ENCODE measurements around the gene ATP5PB. TPM values are rescaled to one million over a fixed set of nuclear protein-coding genes. Genes with fewer than 3 reads are reported as not detected.

ATP5PB gene
- total RNA-seq, 1 donor from 2014 or later = 273 TPM

DNA sequence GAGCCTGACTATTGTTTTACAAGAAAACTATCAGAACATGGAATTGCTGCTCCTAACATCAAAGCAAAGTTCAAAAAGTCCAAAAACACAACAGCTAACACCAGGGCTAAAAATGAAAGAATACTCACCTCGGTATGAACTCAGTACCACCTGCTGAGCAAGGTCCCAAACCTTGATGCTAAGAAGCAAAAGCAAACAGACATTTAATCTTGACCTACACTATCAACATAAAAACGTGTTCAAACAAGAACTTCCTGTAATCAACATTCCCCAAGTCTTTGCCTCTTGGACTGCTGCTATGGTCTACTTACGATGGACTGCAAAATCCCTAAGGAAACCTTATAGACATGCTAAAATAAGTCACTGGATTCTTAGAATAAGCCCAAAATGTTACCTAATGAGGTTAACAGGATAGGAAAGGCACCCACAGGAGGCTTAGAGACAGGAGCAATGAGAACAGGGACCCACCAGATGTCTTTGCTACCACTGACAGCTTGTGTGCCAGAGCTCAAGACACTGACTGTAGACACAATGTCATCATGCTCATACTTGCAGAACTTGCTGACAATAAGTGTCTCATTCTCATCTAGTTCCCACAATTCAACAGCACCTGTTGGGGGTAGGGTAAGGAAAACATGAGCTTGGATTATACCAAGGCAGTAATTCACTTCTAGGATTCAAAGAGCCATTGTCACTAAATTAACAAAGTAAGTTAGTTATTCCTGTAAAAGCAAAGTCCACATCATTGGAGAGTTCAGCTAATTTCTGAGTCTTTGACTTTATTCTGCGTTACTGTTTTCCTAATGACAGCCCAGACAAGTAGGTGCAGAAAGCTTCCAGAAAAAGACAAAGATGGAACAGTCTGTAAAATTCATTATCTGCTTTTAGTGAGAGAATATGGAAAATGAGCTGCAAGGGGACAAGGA lies 2.0 kb upstream of the ATP5PB start:
- peak; percentile 47 for ATAC-seq

DNA sequence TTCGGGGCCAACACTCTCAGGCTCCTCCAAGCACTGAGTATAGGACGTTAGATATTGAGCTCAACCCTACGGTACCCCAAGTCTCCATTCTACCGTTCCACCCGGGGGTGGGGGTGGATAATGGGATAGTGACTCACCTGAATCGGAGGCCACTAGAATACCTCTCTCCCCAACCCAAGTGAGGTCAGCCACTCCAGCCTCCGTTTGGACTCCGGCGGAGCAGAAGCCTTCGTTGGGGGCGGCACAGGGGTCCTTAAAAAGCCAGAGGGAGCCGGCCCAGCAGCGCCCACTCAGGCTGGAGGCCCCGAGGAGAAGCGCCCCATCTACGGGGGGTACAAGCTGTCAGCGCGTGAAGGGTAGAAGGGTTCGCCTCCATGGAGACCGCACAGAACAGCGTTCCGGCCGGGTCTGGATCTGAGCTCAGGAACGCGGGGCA lies 764 bp upstream of the ATP5PB start:
- ATAC-seq = peak; percentile 8

GRCh38 chr1:111449703-111450017 lies 396 bp downstream of the ATP5PB start:
- ATAC-seq = no peak

DNA sequence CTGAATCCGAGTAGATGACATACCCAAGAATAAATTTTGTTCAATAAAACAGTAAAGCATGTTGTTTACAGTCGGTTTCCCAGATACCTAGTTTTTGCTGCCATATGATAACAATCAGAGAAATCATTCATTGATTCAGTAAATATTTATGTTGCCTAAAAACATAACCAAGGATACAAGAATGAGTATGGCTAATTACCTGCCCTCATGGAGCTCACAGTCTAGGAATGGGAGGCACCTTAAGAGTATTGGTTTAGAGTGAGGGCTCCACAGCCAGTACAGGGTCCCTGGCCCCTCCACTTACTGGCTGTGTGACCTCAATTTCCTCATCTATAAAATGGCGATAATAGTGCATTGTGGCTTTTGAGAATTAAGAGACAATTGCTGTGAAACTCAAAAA lies 921 bp downstream of the ATP5PB start:
- ATAC-seq = no peak

- ATAC-seq = no peak
Measured at GRCh38 chr1:111452581-111452980, 3.3 kb downstream of the ATP5PB start.

GRCh38 chr1:111453706-111454105 lies 4.4 kb downstream of the ATP5PB start:
- ATAC-seq = no peak

GRCh38 chr1:111454859-111455641 lies 5.8 kb downstream of the ATP5PB start:
- no peak for ATAC-seq

- ATAC-seq = no peak
Measured at GRCh38 chr1:111455642-111456031, 6.4 kb downstream of the ATP5PB start.

DNA sequence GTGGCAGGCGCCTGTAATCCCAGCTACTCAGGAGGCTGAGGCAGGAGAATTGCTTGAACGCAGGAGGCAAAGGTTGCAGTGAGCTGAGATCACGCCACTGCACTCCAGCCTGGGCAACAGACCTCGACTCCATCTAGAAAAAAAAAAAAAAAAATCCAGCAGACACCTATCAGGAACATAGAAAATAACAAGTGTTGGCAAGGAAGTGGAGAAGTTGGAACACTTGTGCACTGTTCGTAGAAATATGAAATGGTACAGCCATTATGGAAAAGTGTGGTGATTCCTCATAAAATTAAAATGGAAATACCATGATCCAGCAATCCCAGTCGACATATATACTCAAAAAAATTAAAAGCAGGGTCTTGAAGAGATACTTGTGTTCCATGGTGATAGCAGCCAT lies 12.5 kb downstream of the ATP5PB start:
- ATAC-seq = no peak

- no peak for ATAC-seq
Measured at GRCh38 chr1:111462370-111463028, 13.2 kb downstream of the ATP5PB start.

- ATAC-seq = peak; percentile 35
Measured at GRCh38 chr1:111463029-111463683, 13.9 kb downstream of the ATP5PB start.

DNA sequence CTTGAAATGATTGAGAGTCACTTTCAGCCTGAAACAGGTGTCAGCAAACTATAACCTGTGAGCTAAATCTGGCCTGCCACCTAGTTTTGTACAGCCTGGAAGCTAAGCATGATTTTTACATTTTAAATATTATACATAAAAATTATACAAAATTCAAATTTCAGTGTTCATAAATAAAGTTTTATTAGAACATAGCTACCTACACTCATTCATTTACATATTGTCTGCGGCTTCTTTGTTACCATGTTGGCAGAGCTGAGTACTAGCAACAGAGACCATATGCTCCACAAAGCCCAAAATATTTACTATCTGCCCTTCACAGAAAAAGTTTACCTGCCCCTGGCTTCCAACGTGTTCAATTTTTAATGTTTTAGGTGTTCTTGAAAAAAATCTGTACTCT lies 16.5 kb downstream of the ATP5PB start:
- no peak for ATAC-seq

DNA sequence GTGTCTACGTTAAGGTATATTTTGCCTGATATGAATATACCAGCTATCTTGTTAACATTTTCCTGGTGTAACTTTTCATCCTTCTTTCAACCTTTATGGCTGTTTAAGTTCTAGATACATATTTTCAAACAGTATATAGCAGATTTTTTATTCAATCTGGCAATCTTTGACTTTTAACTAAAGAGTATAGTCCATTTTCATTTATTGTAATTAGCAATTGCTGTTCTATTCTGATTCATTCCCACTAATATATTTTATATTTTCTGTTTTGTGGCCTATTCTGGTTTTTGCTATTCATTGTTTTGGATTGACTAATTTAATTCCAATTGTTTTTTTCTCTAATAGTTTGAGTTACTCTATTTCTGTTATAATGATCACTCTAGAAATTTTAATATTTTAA lies 17.2 kb downstream of the ATP5PB start:
- ATAC-seq = no peak

DNA sequence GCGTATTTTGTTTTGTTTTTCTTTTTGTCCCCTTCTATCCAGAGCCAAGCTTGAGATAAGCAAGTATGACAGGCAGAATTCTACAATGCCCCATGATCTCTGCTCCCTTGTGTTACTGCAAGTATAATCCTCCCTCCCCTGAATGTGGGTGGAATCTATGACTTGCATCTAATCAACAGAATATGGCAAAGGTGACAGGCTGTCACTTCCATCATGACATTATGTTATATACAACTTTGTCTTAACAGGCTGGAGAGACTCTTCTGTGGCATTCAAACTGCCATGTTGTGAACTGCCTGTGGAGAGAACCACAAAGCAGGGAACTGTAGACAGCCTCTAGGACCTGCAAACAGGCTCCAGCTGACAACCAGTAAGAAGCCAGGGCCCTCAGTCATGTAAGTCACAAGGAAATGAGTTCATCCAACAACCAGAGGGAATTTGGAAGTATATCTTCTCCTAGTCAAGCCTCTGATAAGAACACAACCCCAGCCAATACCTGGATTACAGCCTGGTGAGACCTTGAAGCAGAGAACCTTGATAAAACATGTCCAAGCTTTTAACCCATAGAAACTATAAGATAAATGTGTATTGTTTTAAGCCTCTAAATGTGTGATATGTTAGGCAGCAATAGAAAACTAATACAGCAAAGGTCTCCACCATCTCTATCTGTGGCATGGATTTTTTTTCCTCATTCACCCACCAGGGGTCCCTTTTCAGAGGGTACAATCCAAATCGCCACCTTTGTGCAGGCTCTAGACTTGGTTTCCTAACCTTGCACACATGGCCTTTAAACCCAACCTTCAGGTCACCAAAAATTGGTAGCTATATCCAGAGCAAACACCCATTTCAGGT lies 18.8 kb downstream of the ATP5PB start:
- no peak for ATAC-seq

- no peak for ATAC-seq
Measured at GRCh38 chr1:111468717-111469100, 19.4 kb downstream of the ATP5PB start.

GRCh38 chr1:111469539-111469938 lies 20.3 kb downstream of the ATP5PB start:
- ATAC-seq = no peak

DNA sequence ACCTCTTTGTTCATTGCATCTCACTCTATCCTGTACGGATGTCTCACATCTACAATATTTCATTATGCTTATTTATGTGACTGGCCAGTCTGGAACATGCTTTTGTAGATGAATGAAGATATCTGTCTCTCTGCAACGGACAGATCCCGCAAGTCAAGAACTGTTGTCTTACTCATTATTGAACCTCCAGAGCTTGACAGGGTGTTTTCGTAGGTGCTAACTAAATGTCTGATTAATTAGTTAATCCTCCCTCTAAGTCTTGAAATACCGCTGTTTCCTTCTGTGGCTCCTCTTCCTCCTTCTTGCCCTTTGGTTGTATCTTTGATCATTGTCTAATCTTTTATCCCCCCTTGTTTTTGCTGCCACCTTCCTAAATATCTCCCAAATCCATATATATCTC lies 21.3 kb downstream of the ATP5PB start:
- ATAC-seq = no peak

- ATAC-seq = peak; percentile 75
Measured at GRCh38 chr1:111471012-111471411, 21.7 kb downstream of the ATP5PB start.

GRCh38 chr1:111471538-111471937 lies 22.3 kb downstream of the ATP5PB start:
- no peak for ATAC-seq

GRCh38 chr1:111474106-111474505 lies 24.8 kb downstream of the ATP5PB start:
- ATAC-seq = no peak

GRCh38 chr1:111474521-111474920 lies 25.3 kb downstream of the ATP5PB start:
- no peak for ATAC-seq

GRCh38 chr1:111475701-111476100 lies 26.4 kb downstream of the ATP5PB start:
- ATAC-seq = no peak

Data from esophagus mucosa (tissue), 1 donor.